GM12878 (cell line): ENCODE results near the gene TARDBP. TPM values are rescaled to one million over a fixed set of nuclear protein-coding genes. Genes with fewer than 3 reads are reported as not detected.

Experiments
- ATAC-seq: fragments of 200-7000 bp; cut with Tn5 transposase; 3 replicates; pipeline ENCODE4 v1.9.1; 2020; ENCODE audit warnings: mild to moderate bottlenecking, moderate library complexity
- BruUV-seq: library from RNA; stranded (reverse); fragments of 400-500 nt; replicated peaks from 2 replicates; lab custom pipeline; 2021; lab: Mats Ljungman, UMichigan
- CTCF ChIA-PET: fragments of 300-600 bp; sonication (Branson Sonifier 250); formaldehyde crosslinking; extraction: SDS; loops from one replicate; lab custom pipeline; 2021; ENCODE audit warnings: inconsistent platforms; lab: Yijun Ruan, JAX
- POLR2A ChIA-PET: fragments of 350-600 bp; formaldehyde crosslinking; extraction: SDS; loops from one replicate; lab custom pipeline; 2021; ENCODE audit warnings: inconsistent platforms; lab: Charles Lee
- RAD21 ChIA-PET: fragments of 300-600 bp; sonication (Branson Sonifier 250); formaldehyde crosslinking; loops from one replicate; lab custom pipeline; 2023; ENCODE audit warnings: antibody characterized with exemption; ENCODE audit not compliant: unreplicated experiment; lab: Charles Lee
- SMC1A ChIA-PET: fragments of 300-600 bp; sonication (Branson Sonifier 250); formaldehyde crosslinking; loops from one replicate; lab custom pipeline; 2023; ENCODE audit not compliant: unreplicated experiment, uncharacterized antibody; lab: Charles Lee
- DNase-seq: peaks from one replicate; pipeline ENCODE4 v3.0.0-alpha.2; 2011; ENCODE audit warnings: low read depth, low spot score
- FAIRE-seq: peaks from 3 replicates; lab custom pipeline; 2011; peaks lifted over from hg19 to GRCh38; lab: Jason Lieb, UNC
- H2AFZ ChIP-seq: 2 replicates; pipeline ENCODE4 v1.6.0; 2011; ENCODE audit warnings: low read depth, low read length, control low read depth; ENCODE audit not compliant: control insufficient read depth
- H3K27ac ChIP-seq: 2 replicates; pipeline ENCODE4 v1.5.1; 2011; ENCODE audit warnings: control low read depth; ENCODE audit not compliant: control insufficient read depth, insufficient read depth
- H3K27me3 ChIP-seq, 2 experiments: replicated peaks in 1 of 2; 2 replicates each; pipeline versions ENCODE4 v1.6.0 to v1.6.1; 2011; ENCODE audit warnings: low read length in 1 of 2; ENCODE audit not compliant: control insufficient read depth in 2 of 2, insufficient read depth in 2 of 2
- H3K36me3 ChIP-seq, 2 experiments: 2 replicates each; pipeline ENCODE4 v1.5.1; 2011; ENCODE audit warnings: low read length in 1 of 2; ENCODE audit not compliant: control insufficient read depth in 2 of 2, insufficient read depth in 2 of 2
- H3K4me1 ChIP-seq: 2 replicates; pipeline ENCODE4 v1.6.1; 2011; ENCODE audit warnings: mild to moderate bottlenecking, low read length, moderate library complexity, mixed read lengths; ENCODE audit not compliant: control insufficient read depth, insufficient read depth
- H3K4me2 ChIP-seq: 2 replicates; pipeline ENCODE4 v1.6.0; 2011; ENCODE audit warnings: control low read depth; ENCODE audit not compliant: control insufficient read depth, insufficient read depth
- H3K4me3 ChIP-seq: fragments of 200-600 bp; sonication (generic); 2 replicates; pipeline ENCODE4 v1.5.1; 2016
- H3K79me2 ChIP-seq: 2 replicates; pipeline ENCODE4 v1.6.0; 2011; ENCODE audit warnings: low read length; ENCODE audit not compliant: control insufficient read depth, insufficient read depth
- H3K9ac ChIP-seq: 2 replicates; pipeline ENCODE4 v1.8.0; 2011; ENCODE audit warnings: low read length, control low read depth, mixed read lengths; ENCODE audit not compliant: control insufficient read depth, insufficient read depth
- H3K9me3 ChIP-seq: replicated peaks from 3 replicates; pipeline ENCODE4 v1.5.1; 2011; ENCODE audit warnings: mild to moderate bottlenecking, low read length; ENCODE audit not compliant: control insufficient read depth, insufficient read depth
- H4K20me1 ChIP-seq: 2 replicates; pipeline ENCODE4 v1.6.0; 2011; ENCODE audit not compliant: control insufficient read depth, insufficient read depth
- FOS ChIP-seq: IDR thresholded peaks from 3 replicates; pipeline ENCODE4 v1.6.1; 2011; ENCODE audit warnings: borderline replicate concordance; ENCODE audit not compliant: insufficient read length; ENCODE audit errors: extremely low read depth
- FOXM1 ChIP-seq: IDR thresholded peaks from 2 replicates; pipeline ENCODE4 v1.6.1; 2012; ENCODE audit warnings: low read depth, mild to moderate bottlenecking, inconsistent platforms, low read length, moderate library complexity
- HDAC2 ChIP-seq: fragments of 200-600 bp; sonication (generic); IDR thresholded peaks from 2 replicates; pipeline ENCODE4 v1.6.1; 2017
- KDM1A ChIP-seq: fragments of 200-600 bp; sonication (generic); IDR thresholded peaks from 2 replicates; pipeline ENCODE4 v1.6.1; 2016; ENCODE audit warnings: borderline replicate concordance
- RBBP5 ChIP-seq: fragments of 200-600 bp; sonication (generic); conservative IDR thresholded peaks from 2 replicates; pipeline ENCODE4 v1.6.1; 2016
- RCOR1 ChIP-seq: conservative IDR thresholded peaks from 2 replicates; pipeline ENCODE4 v1.6.1; 2012; ENCODE audit warnings: low read depth, low read length, improper control_type of control experiment
- SMARCA5 ChIP-seq: fragments of 450-650 bp; IDR thresholded peaks from 2 replicates; pipeline ENCODE4 v1.6.1; 2017; ENCODE audit warnings: mild to moderate bottlenecking
- STAT1 ChIP-seq: fragments of 450-650 bp; conservative IDR thresholded peaks from 2 replicates; pipeline ENCODE4 v1.6.1; 2014; ENCODE audit warnings: antibody characterized with exemption, mild to moderate bottlenecking
- TCF12 ChIP-seq: IDR thresholded peaks from 2 replicates; pipeline ENCODE4 v1.6.1; 2011; ENCODE audit warnings: low read depth, mild to moderate bottlenecking, low read length
- in situ Hi-C: fragments of 300-500 bp; cut with MboI; formaldehyde crosslinking; loops from 9 replicates; pipeline ENCODE4 v1.14.3; 2018; ENCODE audit warnings: mixed read lengths
- intact Hi-C: fragments of 100-400 bp; cut with micrococcal nuclease; formaldehyde crosslinking; loops from one replicate; pipeline ENCODE4 v1.14.2; 2022; ENCODE audit not compliant: unreplicated experiment
- polyA plus RNA-seq, 11 experiments: library from polyadenylated mRNA; depleted of rRNA in 4 of 11; unstranded in 6 of 11; stranded (reverse) in 5 of 11; fragments of >200 nt; fragmentation: Nextera tagmentation in 4 of 11; fragmentation: Illumina TruSeq in 1 of 11; extraction: Ambion mirVana in 4 of 11; extraction: Trizol in 1 of 11; gene quantifications; 1 replicate in 1 of 11; 2 replicates in 10 of 11; pipeline versions ENCODE4 v1.2.1 to v1.2.3, GENCODE V29; 2011 to 2016; ENCODE audit warnings: inconsistent platforms in 2 of 11, missing spikeins in 2 of 11, low read depth in 1 of 11
- total RNA-seq, 4 experiments: library from RNA; depleted of rRNA in 3 of 4; stranded (reverse); fragments of >200 nt in 3 of 4; fragmentation: Illumina TruSeq in 1 of 4; extraction: Trizol in 1 of 4; gene quantifications; 2 replicates each; pipeline versions ENCODE4 v1.2.1 to v1.2.3, GENCODE V29; 2013 to 2021
- TF ChIP-seq, protein P1 (sequence below): fragments of 450-650 bp; conservative IDR thresholded peaks from 2 replicates; pipeline ENCODE4 v1.6.1; 2017; ENCODE audit warnings: mild to moderate bottlenecking, moderate library complexity

The TARDBP gene
- total and polyA plus RNA-seq, 10 of the 15 experiments (the other 5 are each of a cell fraction or from before 2014, with no cell fraction given): 55.6 to 318 (median 192) TPM

DNA sequence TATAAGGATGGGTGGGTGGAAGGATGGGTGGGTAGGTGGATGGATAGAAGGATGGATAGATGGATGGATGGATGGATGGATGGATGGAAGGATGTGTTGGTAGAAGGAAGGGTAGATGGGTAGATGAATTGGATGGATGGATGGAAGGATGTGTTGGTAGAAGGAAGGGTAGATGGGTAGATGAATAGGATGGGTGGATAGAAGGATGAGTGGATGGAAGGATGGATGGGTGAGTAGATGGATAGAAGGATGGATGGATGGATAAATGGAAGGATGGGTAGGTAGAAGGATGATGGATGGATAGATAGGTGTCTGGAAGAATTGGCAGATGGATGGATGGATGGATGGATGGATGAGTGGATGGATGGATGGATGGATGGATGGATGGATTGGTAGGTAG is 28.6 kb downstream of the TARDBP start:
- H3K4me2 ChIP-seq: no peak overlapping the region
- H4K20me1 ChIP-seq: no peaks in the 10 kb centered on the region
- H2AFZ ChIP-seq: no peak overlapping the region
- no peak for DNase-seq
- ChIA-PET CTCF (interaction anchor here (1.0 kb wide), 1 partner anchor 605 kb away, joined by 3 read pairs; no protein-coding TSS in a partner anchor), POLR2A (no interaction called here), SMC1A (interaction anchor here (0.8 kb wide), 1 partner anchor 531 kb away, joined by 3 read pairs; no protein-coding TSS in a partner anchor)
- intact Hi-C loops: no loop called here
- H3K36me3 ChIP-seq: no peaks in the 10 kb centered on the region
- no peak overlapping the region for H3K9ac ChIP-seq
- no peak for FAIRE-seq
- no peak for ATAC-seq
- no peak overlapping the region for H3K4me3 ChIP-seq
- BruUV-seq: no TSS peak
- H3K27ac ChIP-seq: no peak overlapping the region
- no peaks in the 10 kb centered on the region for H3K9me3 ChIP-seq
- in situ Hi-C loops: no loop called here
- H3K79me2 ChIP-seq: no peaks in the 10 kb centered on the region
- no peak for TF ChIP-seq RBBP5
- TF ChIP-seq FOXM1: no peak
- TF ChIP-seq TCF12: no peak
- no peak for TF ChIP-seq KDM1A
- TF ChIP-seq FOS: no peak
- TF ChIP-seq HDAC2: no peak
- TF ChIP-seq STAT1: no peak
- TF ChIP-seq, protein P1, sequence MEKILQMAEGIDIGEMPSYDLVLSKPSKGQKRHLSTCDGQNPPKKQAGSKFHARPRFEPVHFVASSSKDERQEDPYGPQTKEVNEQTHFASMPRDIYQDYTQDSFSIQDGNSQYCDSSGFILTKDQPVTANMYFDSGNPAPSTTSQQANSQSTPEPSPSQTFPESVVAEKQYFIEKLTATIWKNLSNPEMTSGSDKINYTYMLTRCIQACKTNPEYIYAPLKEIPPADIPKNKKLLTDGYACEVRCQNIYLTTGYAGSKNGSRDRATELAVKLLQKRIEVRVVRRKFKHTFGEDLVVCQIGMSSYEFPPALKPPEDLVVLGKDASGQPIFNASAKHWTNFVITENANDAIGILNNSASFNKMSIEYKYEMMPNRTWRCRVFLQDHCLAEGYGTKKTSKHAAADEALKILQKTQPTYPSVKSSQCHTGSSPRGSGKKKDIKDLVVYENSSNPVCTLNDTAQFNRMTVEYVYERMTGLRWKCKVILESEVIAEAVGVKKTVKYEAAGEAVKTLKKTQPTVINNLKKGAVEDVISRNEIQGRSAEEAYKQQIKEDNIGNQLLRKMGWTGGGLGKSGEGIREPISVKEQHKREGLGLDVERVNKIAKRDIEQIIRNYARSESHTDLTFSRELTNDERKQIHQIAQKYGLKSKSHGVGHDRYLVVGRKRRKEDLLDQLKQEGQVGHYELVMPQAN: no peak
- no peak for TF ChIP-seq RCOR1
- TF ChIP-seq SMARCA5: no peak
- TF ChIP-seq, all 136 proteins: peak for 0
- H3K4me1 ChIP-seq: no peaks in the 10 kb centered on the region
- RAD21 ChIA-PET: no interaction called here
- H3K27me3 ChIP-seq: no peaks in the 10 kb centered on the region
